GM12878 (cell line): ENCODE measurements around the gene KAZN. TPM values are rescaled to one million over a fixed set of nuclear protein-coding genes. Genes with fewer than 3 reads are reported as not detected.

Experiments
- ATAC-seq: fragments of 200-7000 bp; cut with Tn5 transposase; 3 replicates; pipeline ENCODE4 v1.9.1; 2020; ENCODE audit warnings: mild to moderate bottlenecking, moderate library complexity
- BruUV-seq: library from RNA; stranded (reverse); fragments of 400-500 nt; replicated peaks from 2 replicates; lab custom pipeline; 2021; lab: Mats Ljungman, UMichigan
- CTCF ChIA-PET: fragments of 300-600 bp; sonication (Branson Sonifier 250); formaldehyde crosslinking; extraction: SDS; loops from one replicate; lab custom pipeline; 2021; ENCODE audit warnings: inconsistent platforms; lab: Yijun Ruan, JAX
- POLR2A ChIA-PET: fragments of 350-600 bp; formaldehyde crosslinking; extraction: SDS; loops from one replicate; lab custom pipeline; 2021; ENCODE audit warnings: inconsistent platforms; lab: Charles Lee
- RAD21 ChIA-PET: fragments of 300-600 bp; sonication (Branson Sonifier 250); formaldehyde crosslinking; loops from one replicate; lab custom pipeline; 2023; ENCODE audit warnings: antibody characterized with exemption; ENCODE audit not compliant: unreplicated experiment; lab: Charles Lee
- SMC1A ChIA-PET: fragments of 300-600 bp; sonication (Branson Sonifier 250); formaldehyde crosslinking; loops from one replicate; lab custom pipeline; 2023; ENCODE audit not compliant: unreplicated experiment, uncharacterized antibody; lab: Charles Lee
- DNase-seq: peaks from one replicate; pipeline ENCODE4 v3.0.0-alpha.2; 2011; ENCODE audit warnings: low read depth, low spot score
- FAIRE-seq: peaks from 3 replicates; lab custom pipeline; 2011; peaks lifted over from hg19 to GRCh38; lab: Jason Lieb, UNC
- H2AFZ ChIP-seq: 2 replicates; pipeline ENCODE4 v1.6.0; 2011; ENCODE audit warnings: low read depth, low read length, control low read depth; ENCODE audit not compliant: control insufficient read depth
- H3K27ac ChIP-seq: 2 replicates; pipeline ENCODE4 v1.5.1; 2011; ENCODE audit warnings: control low read depth; ENCODE audit not compliant: control insufficient read depth, insufficient read depth
- H3K27me3 ChIP-seq, 2 experiments: replicated peaks in 1 of 2; 2 replicates each; pipeline versions ENCODE4 v1.6.0 to v1.6.1; 2011; ENCODE audit warnings: low read length in 1 of 2; ENCODE audit not compliant: control insufficient read depth in 2 of 2, insufficient read depth in 2 of 2
- H3K36me3 ChIP-seq, 2 experiments: 2 replicates each; pipeline ENCODE4 v1.5.1; 2011; ENCODE audit warnings: low read length in 1 of 2; ENCODE audit not compliant: control insufficient read depth in 2 of 2, insufficient read depth in 2 of 2
- H3K4me1 ChIP-seq: 2 replicates; pipeline ENCODE4 v1.6.1; 2011; ENCODE audit warnings: mild to moderate bottlenecking, low read length, moderate library complexity, mixed read lengths; ENCODE audit not compliant: control insufficient read depth, insufficient read depth
- H3K4me2 ChIP-seq: 2 replicates; pipeline ENCODE4 v1.6.0; 2011; ENCODE audit warnings: control low read depth; ENCODE audit not compliant: control insufficient read depth, insufficient read depth
- H3K4me3 ChIP-seq: fragments of 200-600 bp; sonication (generic); 2 replicates; pipeline ENCODE4 v1.5.1; 2016
- H3K79me2 ChIP-seq: 2 replicates; pipeline ENCODE4 v1.6.0; 2011; ENCODE audit warnings: low read length; ENCODE audit not compliant: control insufficient read depth, insufficient read depth
- H3K9ac ChIP-seq: 2 replicates; pipeline ENCODE4 v1.8.0; 2011; ENCODE audit warnings: low read length, control low read depth, mixed read lengths; ENCODE audit not compliant: control insufficient read depth, insufficient read depth
- H3K9me3 ChIP-seq: replicated peaks from 3 replicates; pipeline ENCODE4 v1.5.1; 2011; ENCODE audit warnings: mild to moderate bottlenecking, low read length; ENCODE audit not compliant: control insufficient read depth, insufficient read depth
- H4K20me1 ChIP-seq: 2 replicates; pipeline ENCODE4 v1.6.0; 2011; ENCODE audit not compliant: control insufficient read depth, insufficient read depth
- CREB1 ChIP-seq: IDR thresholded peaks from 2 replicates; pipeline ENCODE4 v1.6.1; 2012; ENCODE audit warnings: low read depth, mild to moderate bottlenecking, inconsistent platforms
- FOXM1 ChIP-seq: IDR thresholded peaks from 2 replicates; pipeline ENCODE4 v1.6.1; 2012; ENCODE audit warnings: low read depth, mild to moderate bottlenecking, inconsistent platforms, low read length, moderate library complexity
- HCFC1 ChIP-seq: fragments of 150-350 bp; IDR thresholded peaks from 2 replicates; pipeline ENCODE4 v1.6.1; 2014; ENCODE audit warnings: low read length
- JUNB ChIP-seq: IDR thresholded peaks from 2 replicates; pipeline ENCODE4 v1.6.1; 2016; ENCODE audit warnings: antibody characterized with exemption, mild to moderate bottlenecking
- MEF2B ChIP-seq: fragments of 450-650 bp; IDR thresholded peaks from 2 replicates; pipeline ENCODE4 v1.6.1; 2018; ENCODE audit warnings: mild to moderate bottlenecking, moderate library complexity; ENCODE audit not compliant: partially characterized antibody, poor library complexity, severe bottlenecking
- RAD21 ChIP-seq: IDR thresholded peaks from 2 replicates; pipeline ENCODE4 v1.6.1; 2011; ENCODE audit warnings: mild to moderate bottlenecking, low read depth, low read length, moderate library complexity; ENCODE audit not compliant: insufficient read depth
- SMC3 ChIP-seq: IDR thresholded peaks from 2 replicates; pipeline ENCODE4 v1.6.1; 2011; ENCODE audit warnings: low read length, improper control_type of control experiment, borderline replicate concordance
- WGBS: methylation state at CpG from one replicate; pipeline ENCODE4 v1.1.6; 2016; ENCODE audit warnings: low lambda C conversion rate; ENCODE audit not compliant: insufficient replicate concordance, insufficient coverage; ENCODE audit errors: missing lambda C conversion rate; 5-methylcytosine and 5-hydroxymethylcytosine counted together
- in situ Hi-C: fragments of 300-500 bp; cut with MboI; formaldehyde crosslinking; loops from 9 replicates; pipeline ENCODE4 v1.14.3; 2018; ENCODE audit warnings: mixed read lengths
- intact Hi-C: fragments of 100-400 bp; cut with micrococcal nuclease; formaldehyde crosslinking; loops from one replicate; pipeline ENCODE4 v1.14.2; 2022; ENCODE audit not compliant: unreplicated experiment
- polyA plus RNA-seq, 11 experiments: library from polyadenylated mRNA; depleted of rRNA in 4 of 11; unstranded in 6 of 11; stranded (reverse) in 5 of 11; fragments of >200 nt; fragmentation: Nextera tagmentation in 4 of 11; fragmentation: Illumina TruSeq in 1 of 11; extraction: Ambion mirVana in 4 of 11; extraction: Trizol in 1 of 11; gene quantifications; 1 replicate in 1 of 11; 2 replicates in 10 of 11; pipeline versions ENCODE4 v1.2.1 to v1.2.3, GENCODE V29; 2011 to 2016; ENCODE audit warnings: inconsistent platforms in 2 of 11, missing spikeins in 2 of 11, low read depth in 1 of 11
- total RNA-seq, 4 experiments: library from RNA; depleted of rRNA in 3 of 4; stranded (reverse); fragments of >200 nt in 3 of 4; fragmentation: Illumina TruSeq in 1 of 4; extraction: Trizol in 1 of 4; gene quantifications; 2 replicates each; pipeline versions ENCODE4 v1.2.1 to v1.2.3, GENCODE V29; 2013 to 2021
- TF ChIP-seq, protein P1 (sequence below): IDR thresholded peaks from 2 replicates; pipeline ENCODE4 v1.6.1; 2011; ENCODE audit warnings: low read depth, mild to moderate bottlenecking, low read length, moderate library complexity, borderline replicate concordance; ENCODE audit errors: extremely low read depth
- TF ChIP-seq, protein P2 (sequence below): fragments of 450-650 bp; IDR thresholded peaks from 2 replicates; pipeline ENCODE4 v1.6.1; 2016; ENCODE audit warnings: mild to moderate bottlenecking
- TF ChIP-seq, protein P3 (sequence below): IDR thresholded peaks from 2 replicates; pipeline ENCODE4 v1.6.1; 2012; ENCODE audit warnings: mild to moderate bottlenecking, low read depth, low read length
- TF ChIP-seq, protein P4 (sequence below): IDR thresholded peaks from 2 replicates; pipeline ENCODE4 v1.6.1; 2011; ENCODE audit warnings: borderline replicate concordance, low read depth, mild to moderate bottlenecking, moderate library complexity, mixed read lengths, low read length; ENCODE audit not compliant: insufficient read depth; ENCODE audit errors: extremely low read length
- TF ChIP-seq, protein P5 (sequence below), 3 experiments: IDR thresholded peaks in 2 of 3; conservative IDR thresholded peaks in 1 of 3; 2 replicates each; pipeline ENCODE4 v1.5.1; 2011; ENCODE audit warnings: low read depth in 3 of 3, low read length in 3 of 3, mild to moderate bottlenecking in 3 of 3, control low read depth in 2 of 3, moderate library complexity in 2 of 3, inconsistent platforms in 1 of 3, mixed read lengths in 1 of 3; ENCODE audit not compliant: control insufficient read depth in 2 of 3, insufficient read depth in 1 of 3; ENCODE audit errors: extremely low read depth in 1 of 3
- TF ChIP-seq, protein P6 (sequence below): IDR thresholded peaks from 2 replicates; pipeline ENCODE4 v1.6.1; 2011; ENCODE audit warnings: borderline replicate concordance, low read depth, mild to moderate bottlenecking, moderate library complexity, low read length; ENCODE audit not compliant: insufficient read depth, poor library complexity, severe bottlenecking

Gene KAZN
- total and polyA plus RNA-seq, 10 of the 15 experiments (the other 5 are each of a cell fraction or from before 2014, with no cell fraction given), result 0.72 to 4.0 (median 1.2) TPM

DNA sequence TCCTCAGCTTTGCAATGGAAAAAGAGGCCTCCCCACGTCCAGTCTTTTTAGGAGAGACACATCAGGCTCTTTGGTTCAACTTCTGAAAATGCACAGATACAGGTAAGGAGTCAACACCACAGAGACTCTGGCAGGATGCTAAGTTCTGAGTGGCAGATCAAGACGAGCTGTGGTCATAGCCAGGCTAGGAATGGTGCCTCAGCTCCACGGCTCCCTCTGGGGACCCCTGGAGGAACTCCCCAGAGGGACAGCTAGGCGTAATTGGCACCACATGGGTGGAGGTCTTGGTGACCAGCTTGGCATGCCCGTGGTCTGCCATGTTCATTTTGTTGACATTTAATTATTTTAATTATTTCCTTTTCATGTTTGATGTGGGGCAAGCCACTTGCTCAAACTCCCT is 206.1 kb downstream of the KAZN start:
- H3K9me3 ChIP-seq, result peaks cover 5% of the 10 kb centered on the region; the same call in 1 of the 3 replicates
- CTCF ChIA-PET, result no interaction called here
- SMC1A ChIA-PET, result interaction anchor here (0.9 to 1.2 kb wide), 2 partner anchors 63 to 223 kb away, joined by 3 read pairs; no protein-coding TSS in a partner anchor
- FAIRE-seq (no peak), ATAC-seq (no peak), DNase-seq (no peak)
- in situ Hi-C loops, result no loop called here
- H3K4me2 ChIP-seq, result no peak overlapping the region
- BruUV-seq, result no TSS peak
- H3K9ac ChIP-seq, result no peak overlapping the region
- RAD21 ChIA-PET, result interaction anchor here (1.0 kb wide), 1 partner anchor 198 kb away, joined by 4 read pairs; no protein-coding TSS in a partner anchor
- no peaks in the 10 kb centered on the region for H4K20me1 ChIP-seq
- no peaks in the 10 kb centered on the region for H3K79me2 ChIP-seq
- H3K4me3 ChIP-seq, result no peak overlapping the region
- intact Hi-C loops, result no loop called here
- WGBS, result 6% methylated on average over 5 of the region's 5 CpGs
- H3K4me1 ChIP-seq, result no peaks in the 10 kb centered on the region
- POLR2A ChIA-PET, result no interaction called here
- no peak overlapping the region for H3K27ac ChIP-seq
- H3K36me3 ChIP-seq, result no peaks in the 10 kb centered on the region
- H2AFZ ChIP-seq, result no peak overlapping the region
- no peaks in the 10 kb centered on the region for H3K27me3 ChIP-seq
- TF ChIP-seq, protein P1, sequence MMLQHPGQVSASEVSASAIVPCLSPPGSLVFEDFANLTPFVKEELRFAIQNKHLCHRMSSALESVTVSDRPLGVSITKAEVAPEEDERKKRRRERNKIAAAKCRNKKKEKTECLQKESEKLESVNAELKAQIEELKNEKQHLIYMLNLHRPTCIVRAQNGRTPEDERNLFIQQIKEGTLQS, result no peak
- TF ChIP-seq, protein P2, sequence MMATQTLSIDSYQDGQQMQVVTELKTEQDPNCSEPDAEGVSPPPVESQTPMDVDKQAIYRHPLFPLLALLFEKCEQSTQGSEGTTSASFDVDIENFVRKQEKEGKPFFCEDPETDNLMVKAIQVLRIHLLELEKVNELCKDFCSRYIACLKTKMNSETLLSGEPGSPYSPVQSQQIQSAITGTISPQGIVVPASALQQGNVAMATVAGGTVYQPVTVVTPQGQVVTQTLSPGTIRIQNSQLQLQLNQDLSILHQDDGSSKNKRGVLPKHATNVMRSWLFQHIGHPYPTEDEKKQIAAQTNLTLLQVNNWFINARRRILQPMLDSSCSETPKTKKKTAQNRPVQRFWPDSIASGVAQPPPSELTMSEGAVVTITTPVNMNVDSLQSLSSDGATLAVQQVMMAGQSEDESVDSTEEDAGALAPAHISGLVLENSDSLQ, result 0 out of 2 replicates have a peak, but pooled peaks have one; percentile 35
- TF ChIP-seq MEF2B, result no peak
- 0 out of 2 replicates have a peak, but pooled peaks have one; percentile 27 for TF ChIP-seq RAD21
- no peak for TF ChIP-seq FOXM1
- TF ChIP-seq SMC3, result peak; percentile 34; the same call in 1 of the 2 replicates
- TF ChIP-seq JUNB, result no peak
- TF ChIP-seq CREB1, result no peak
- TF ChIP-seq, protein P3, sequence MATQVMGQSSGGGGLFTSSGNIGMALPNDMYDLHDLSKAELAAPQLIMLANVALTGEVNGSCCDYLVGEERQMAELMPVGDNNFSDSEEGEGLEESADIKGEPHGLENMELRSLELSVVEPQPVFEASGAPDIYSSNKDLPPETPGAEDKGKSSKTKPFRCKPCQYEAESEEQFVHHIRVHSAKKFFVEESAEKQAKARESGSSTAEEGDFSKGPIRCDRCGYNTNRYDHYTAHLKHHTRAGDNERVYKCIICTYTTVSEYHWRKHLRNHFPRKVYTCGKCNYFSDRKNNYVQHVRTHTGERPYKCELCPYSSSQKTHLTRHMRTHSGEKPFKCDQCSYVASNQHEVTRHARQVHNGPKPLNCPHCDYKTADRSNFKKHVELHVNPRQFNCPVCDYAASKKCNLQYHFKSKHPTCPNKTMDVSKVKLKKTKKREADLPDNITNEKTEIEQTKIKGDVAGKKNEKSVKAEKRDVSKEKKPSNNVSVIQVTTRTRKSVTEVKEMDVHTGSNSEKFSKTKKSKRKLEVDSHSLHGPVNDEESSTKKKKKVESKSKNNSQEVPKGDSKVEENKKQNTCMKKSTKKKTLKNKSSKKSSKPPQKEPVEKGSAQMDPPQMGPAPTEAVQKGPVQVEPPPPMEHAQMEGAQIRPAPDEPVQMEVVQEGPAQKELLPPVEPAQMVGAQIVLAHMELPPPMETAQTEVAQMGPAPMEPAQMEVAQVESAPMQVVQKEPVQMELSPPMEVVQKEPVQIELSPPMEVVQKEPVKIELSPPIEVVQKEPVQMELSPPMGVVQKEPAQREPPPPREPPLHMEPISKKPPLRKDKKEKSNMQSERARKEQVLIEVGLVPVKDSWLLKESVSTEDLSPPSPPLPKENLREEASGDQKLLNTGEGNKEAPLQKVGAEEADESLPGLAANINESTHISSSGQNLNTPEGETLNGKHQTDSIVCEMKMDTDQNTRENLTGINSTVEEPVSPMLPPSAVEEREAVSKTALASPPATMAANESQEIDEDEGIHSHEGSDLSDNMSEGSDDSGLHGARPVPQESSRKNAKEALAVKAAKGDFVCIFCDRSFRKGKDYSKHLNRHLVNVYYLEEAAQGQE, result no peak
- TF ChIP-seq, protein P4, sequence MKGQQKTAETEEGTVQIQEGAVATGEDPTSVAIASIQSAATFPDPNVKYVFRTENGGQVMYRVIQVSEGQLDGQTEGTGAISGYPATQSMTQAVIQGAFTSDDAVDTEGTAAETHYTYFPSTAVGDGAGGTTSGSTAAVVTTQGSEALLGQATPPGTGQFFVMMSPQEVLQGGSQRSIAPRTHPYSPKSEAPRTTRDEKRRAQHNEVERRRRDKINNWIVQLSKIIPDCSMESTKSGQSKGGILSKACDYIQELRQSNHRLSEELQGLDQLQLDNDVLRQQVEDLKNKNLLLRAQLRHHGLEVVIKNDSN, result no peak
- TF ChIP-seq, protein P5, sequence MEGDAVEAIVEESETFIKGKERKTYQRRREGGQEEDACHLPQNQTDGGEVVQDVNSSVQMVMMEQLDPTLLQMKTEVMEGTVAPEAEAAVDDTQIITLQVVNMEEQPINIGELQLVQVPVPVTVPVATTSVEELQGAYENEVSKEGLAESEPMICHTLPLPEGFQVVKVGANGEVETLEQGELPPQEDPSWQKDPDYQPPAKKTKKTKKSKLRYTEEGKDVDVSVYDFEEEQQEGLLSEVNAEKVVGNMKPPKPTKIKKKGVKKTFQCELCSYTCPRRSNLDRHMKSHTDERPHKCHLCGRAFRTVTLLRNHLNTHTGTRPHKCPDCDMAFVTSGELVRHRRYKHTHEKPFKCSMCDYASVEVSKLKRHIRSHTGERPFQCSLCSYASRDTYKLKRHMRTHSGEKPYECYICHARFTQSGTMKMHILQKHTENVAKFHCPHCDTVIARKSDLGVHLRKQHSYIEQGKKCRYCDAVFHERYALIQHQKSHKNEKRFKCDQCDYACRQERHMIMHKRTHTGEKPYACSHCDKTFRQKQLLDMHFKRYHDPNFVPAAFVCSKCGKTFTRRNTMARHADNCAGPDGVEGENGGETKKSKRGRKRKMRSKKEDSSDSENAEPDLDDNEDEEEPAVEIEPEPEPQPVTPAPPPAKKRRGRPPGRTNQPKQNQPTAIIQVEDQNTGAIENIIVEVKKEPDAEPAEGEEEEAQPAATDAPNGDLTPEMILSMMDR (IDR thresholded peaks at IDR 0.05 in 2 of 3, conservative IDR thresholded peaks at IDR 0.05 in 1 of 3; ENCODE audit: control insufficient read depth in 2 of 3, extremely low read depth in 1 of 3, insufficient read depth in 1 of 3, low read depth in 3 of 3, low read length in 3 of 3), result peak in 2 of 3 experiments; percentile 21 to 28; a peak in 2 of 6 replicates
- TF ChIP-seq HCFC1, result no peak
- TF ChIP-seq, protein P6, sequence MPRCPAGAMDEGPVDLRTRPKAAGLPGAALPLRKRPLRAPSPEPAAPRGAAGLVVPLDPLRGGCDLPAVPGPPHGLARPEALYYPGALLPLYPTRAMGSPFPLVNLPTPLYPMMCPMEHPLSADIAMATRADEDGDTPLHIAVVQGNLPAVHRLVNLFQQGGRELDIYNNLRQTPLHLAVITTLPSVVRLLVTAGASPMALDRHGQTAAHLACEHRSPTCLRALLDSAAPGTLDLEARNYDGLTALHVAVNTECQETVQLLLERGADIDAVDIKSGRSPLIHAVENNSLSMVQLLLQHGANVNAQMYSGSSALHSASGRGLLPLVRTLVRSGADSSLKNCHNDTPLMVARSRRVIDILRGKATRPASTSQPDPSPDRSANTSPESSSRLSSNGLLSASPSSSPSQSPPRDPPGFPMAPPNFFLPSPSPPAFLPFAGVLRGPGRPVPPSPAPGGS, result no peak
